SH-SY5Y (cell line): ENCODE data around the gene GCLC.

Experiments
- GATA2 ChIP-seq: IDR thresholded peaks from 2 replicates; pipeline ENCODE4 v1.6.1; 2011; ENCODE audit warnings: mild to moderate bottlenecking, low read depth, low read length
- GATA3 ChIP-seq: IDR thresholded peaks from 2 replicates; pipeline ENCODE4 v1.6.1; 2011; ENCODE audit warnings: low read depth, mild to moderate bottlenecking, low read length, moderate library complexity

- TF ChIP-seq GATA3 (no peak), GATA2 (no peak)
Measured at GRCh38 chr6:53528107-53528506, 16.8 kb downstream of the GCLC start.
